ENCODE data around the gene PGC.

DNA sequence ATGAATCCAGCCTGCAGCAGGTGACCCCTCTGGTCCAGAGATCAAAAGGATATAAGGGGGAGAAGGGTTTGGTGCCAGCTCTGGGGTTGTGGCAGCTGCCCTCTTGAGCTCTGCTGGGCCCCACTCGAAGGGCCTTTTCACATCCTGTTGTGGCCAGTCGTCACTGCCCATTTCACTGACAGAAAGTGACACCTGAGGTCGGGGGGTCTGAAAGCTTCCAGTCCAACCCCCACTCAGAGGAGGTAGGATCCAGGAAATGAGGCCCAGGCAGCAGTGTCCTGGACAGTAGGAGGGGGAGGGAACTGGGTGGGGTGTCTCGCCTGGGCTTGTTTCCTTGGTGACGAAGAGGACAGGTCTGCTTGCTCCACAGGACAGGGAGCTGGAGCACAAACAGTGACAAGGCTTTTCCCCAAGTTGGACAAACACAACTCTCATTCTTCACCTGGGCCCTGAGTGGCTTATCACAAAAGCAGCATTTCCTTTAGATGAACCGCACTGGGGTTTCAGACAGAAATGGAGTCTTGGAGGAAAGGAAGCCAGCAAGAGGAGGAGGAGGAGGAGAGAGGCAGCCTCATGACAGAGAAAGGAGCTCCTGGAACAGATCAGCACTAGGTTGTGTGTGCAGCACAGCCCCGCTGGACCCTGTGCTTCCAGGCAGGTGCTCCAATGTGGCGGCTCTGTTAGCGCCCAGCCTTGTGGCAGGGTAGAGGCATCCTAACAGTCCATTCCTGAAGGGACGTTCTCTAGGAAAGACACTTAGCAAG is 21.5 kb upstream of the PGC start:
- TF ChIP-seq, protein P1, sequence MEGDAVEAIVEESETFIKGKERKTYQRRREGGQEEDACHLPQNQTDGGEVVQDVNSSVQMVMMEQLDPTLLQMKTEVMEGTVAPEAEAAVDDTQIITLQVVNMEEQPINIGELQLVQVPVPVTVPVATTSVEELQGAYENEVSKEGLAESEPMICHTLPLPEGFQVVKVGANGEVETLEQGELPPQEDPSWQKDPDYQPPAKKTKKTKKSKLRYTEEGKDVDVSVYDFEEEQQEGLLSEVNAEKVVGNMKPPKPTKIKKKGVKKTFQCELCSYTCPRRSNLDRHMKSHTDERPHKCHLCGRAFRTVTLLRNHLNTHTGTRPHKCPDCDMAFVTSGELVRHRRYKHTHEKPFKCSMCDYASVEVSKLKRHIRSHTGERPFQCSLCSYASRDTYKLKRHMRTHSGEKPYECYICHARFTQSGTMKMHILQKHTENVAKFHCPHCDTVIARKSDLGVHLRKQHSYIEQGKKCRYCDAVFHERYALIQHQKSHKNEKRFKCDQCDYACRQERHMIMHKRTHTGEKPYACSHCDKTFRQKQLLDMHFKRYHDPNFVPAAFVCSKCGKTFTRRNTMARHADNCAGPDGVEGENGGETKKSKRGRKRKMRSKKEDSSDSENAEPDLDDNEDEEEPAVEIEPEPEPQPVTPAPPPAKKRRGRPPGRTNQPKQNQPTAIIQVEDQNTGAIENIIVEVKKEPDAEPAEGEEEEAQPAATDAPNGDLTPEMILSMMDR (conservative IDR thresholded peaks at IDR 0.05) = no peak
- no peak for TF ChIP-seq ZFX (IDR thresholded peaks at IDR 0.05)
